Activated naive CD4-positive, alpha-beta T cell treated with anti-CD3 and anti-CD28 coated beads for 36 hours (primary cell): ENCODE measurements around the gene SGPP2. TPM values are rescaled to one million over a fixed set of nuclear protein-coding genes. Genes with fewer than 3 reads are reported as not detected.

Source experiments
- CTCF ChIA-PET: fragments of 350-600 bp; sonication (Branson Sonifier 250); formaldehyde crosslinking; loops from one replicate; lab custom pipeline; 2021; ENCODE audit warnings: antibody characterized with exemption; lab: Charles Lee
- DNase-seq: peaks from one replicate; pipeline ENCODE4 v3.0.0-alpha.2; 2020
- H3K27ac Mint-ChIP-seq: one replicate; pipeline ENCODE4 v1.8.0; 2021; ENCODE audit warnings: mild to moderate bottlenecking, mixed read lengths
- H3K27me3 Mint-ChIP-seq: one replicate; pipeline ENCODE4 v1.8.0; 2021; ENCODE audit warnings: low read depth, mixed read lengths
- H3K36me3 Mint-ChIP-seq: one replicate; pipeline ENCODE4 v1.8.0; 2021; ENCODE audit warnings: low read depth, mixed read lengths
- H3K4me1 Mint-ChIP-seq: one replicate; pipeline ENCODE4 v1.8.0; 2021; ENCODE audit warnings: low read depth, mixed read lengths
- H3K4me3 Mint-ChIP-seq: one replicate; pipeline ENCODE4 v1.8.0; 2021; ENCODE audit warnings: mild to moderate bottlenecking, moderate library complexity, mixed read lengths
- H3K9me3 Mint-ChIP-seq: one replicate; pipeline ENCODE4 v1.8.0; 2021; ENCODE audit warnings: mixed read lengths
- intact Hi-C: fragments of 100-400 bp; cut with micrococcal nuclease; formaldehyde crosslinking; loops from one replicate; pipeline ENCODE4 v1.15.1; 2023
- total RNA-seq, 2 experiments: library from RNA; stranded (reverse); gene quantifications; one replicate each; pipeline ENCODE4 v1.2.3, GENCODE V29; 2021

Gene SGPP2
- total RNA-seq, 2 experiments from 2014 or later = 7.0 to 7.1 TPM

DNA sequence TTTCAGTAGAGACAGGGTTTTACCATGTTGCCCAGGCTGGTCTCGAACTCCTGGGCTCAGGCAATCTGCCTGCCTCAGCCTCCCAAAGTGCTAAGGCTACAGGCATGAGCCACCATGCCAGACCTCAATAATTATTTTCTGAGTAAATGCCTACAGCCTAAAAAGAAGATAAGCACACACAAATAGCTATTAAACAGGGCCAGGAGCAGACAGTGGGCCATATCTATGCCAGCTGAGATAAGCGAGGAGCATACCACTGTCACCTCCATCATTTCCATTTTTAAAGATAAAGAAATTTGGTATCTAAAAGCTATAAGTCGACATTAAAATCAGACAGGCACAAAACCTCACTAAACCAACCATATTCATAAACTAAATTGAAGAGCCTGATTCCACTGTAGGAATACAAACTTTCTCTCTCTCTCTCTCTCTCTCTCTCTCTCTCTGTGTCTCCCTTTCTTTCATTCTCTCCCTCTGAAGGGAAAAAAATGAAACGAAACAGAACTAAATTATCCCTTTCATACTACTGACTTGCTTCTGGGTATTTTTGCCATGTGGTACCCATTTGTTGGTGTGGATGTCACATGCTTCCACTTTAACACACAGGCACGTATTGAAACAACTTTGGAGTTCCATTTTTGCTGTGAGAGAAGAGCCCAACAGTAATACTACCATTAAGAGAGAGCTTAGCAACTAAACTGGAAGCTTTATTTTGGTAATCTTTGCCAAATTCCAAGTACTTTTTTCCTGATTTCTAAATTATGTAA is 180.6 kb downstream of the SGPP2 start:
- no peaks in the 10 kb centered on the region for H3K27me3 Mint-ChIP-seq
- H3K4me3 Mint-ChIP-seq = no peak overlapping the region
- peaks cover 4% of the 10 kb centered on the region for H3K4me1 Mint-ChIP-seq
- CTCF ChIA-PET = interaction anchor here (1.3 to 1.4 kb wide), 2 partner anchors 10 to 287 kb away, joined by 4 to 5 read pairs; no protein-coding TSS in a partner anchor
- no peak for DNase-seq
- no peak overlapping the region for H3K27ac Mint-ChIP-seq
- H3K36me3 Mint-ChIP-seq = peaks cover 33% of the 10 kb centered on the region
- H3K9me3 Mint-ChIP-seq = no peaks in the 10 kb centered on the region
- intact Hi-C loops = no loop called here

DNA sequence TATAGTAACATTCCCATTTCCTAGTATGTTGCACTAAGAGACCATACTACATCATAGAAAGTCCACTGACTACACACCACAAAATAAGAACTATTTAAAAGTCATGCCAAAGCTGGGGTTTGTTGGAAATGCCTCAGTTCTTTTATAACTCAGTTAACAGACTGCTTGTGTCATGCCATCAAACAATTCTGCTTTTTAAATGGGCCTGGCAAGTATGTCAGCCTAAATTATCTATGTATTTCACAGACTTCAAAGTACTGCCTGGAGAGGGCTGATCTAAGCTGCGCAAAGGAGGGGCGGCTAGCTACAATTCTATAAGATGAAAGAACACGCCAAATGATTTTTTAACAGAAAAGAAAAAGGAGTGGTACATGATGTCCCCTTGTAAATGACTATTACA is 182.0 kb downstream of the SGPP2 start:
- Mint-ChIP-seq H3K27ac (no peak overlapping the region), H3K4me1 (peaks cover 4% of the 10 kb centered on the region), H3K4me3 (no peak overlapping the region), H3K9me3 (no peaks in the 10 kb centered on the region), H3K27me3 (no peaks in the 10 kb centered on the region), H3K36me3 (peaks cover 31% of the 10 kb centered on the region)
- intact Hi-C loops = no loop called here
- DNase-seq = no peak
- CTCF ChIA-PET = interaction anchor here (1.4 kb wide), 1 partner anchor 288 kb away, joined by 4 read pairs; no protein-coding TSS in a partner anchor

DNA sequence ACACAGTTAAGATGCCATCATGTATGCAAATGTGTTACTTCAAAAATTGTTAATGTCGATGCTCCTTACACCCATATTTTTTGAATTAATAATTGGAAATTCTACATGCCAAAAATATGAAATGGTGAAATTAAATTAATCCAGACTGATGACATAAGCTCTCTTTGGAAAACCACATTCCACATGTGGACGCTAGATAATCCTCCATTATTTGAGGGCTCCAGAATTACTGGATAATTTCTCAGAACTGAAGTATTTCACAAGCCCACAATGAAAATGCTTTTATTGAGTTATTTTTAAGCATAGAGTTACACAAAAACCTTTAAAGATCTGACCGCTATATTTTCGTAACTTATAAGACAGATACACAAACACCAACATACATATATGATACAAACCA is 183.7 kb downstream of the SGPP2 start:
- Mint-ChIP-seq H3K4me3 (no peak overlapping the region), H3K4me1 (peaks cover 4% of the 10 kb centered on the region), H3K27me3 (no peaks in the 10 kb centered on the region), H3K27ac (no peak overlapping the region), H3K36me3 (peaks cover 32% of the 10 kb centered on the region), H3K9me3 (no peaks in the 10 kb centered on the region)
- intact Hi-C loops = no loop called here
- CTCF ChIA-PET = interaction anchor here (0.7 kb wide), 1 partner anchor 290 kb away, joined by 5 read pairs; no protein-coding TSS in a partner anchor
- no peak for DNase-seq

DNA sequence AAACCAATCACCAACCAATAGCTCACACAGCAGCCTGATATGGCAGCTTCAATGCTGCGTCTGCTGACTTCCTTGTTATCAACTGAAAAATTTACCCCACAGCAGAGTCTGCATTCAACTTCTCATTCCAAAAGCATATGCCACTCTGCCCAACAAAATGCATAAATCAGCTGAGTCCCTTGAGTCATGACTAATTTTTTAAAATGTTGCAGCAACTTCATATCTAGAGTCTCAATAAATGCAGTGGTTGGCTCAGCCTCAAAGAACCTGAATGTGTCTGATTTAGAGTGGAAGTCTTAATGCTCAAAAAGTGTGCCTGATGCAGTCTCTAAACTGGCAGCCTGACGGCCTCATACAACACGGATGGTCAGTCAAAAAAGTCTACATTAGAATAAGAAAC is 185.0 kb downstream of the SGPP2 start:
- CTCF ChIA-PET = no interaction called here
- H3K4me1 Mint-ChIP-seq = peaks cover 4% of the 10 kb centered on the region
- no peak overlapping the region for H3K4me3 Mint-ChIP-seq
- H3K27me3 Mint-ChIP-seq = no peaks in the 10 kb centered on the region
- H3K36me3 Mint-ChIP-seq = peaks cover 35% of the 10 kb centered on the region
- intact Hi-C loops = no loop called here
- no peak overlapping the region for H3K27ac Mint-ChIP-seq
- H3K9me3 Mint-ChIP-seq = no peaks in the 10 kb centered on the region
- DNase-seq = no peak

Other genes starting within 250 kb of the SGPP2 start
- gene PAX3, start 125.5 kb upstream of the SGPP2 start, total RNA-seq = not detected
- 10 to 100 TPM; 46.4 to 46.8 TPM for gene FARSB, start 231.5 kb downstream of the SGPP2 start, total RNA-seq
- not detected for gene MOGAT1, start 247.1 kb downstream of the SGPP2 start, total RNA-seq